Stimulated activated CD4-positive, alpha-beta T cell treated with anti-CD3 and anti-CD28 coated beads, Interleukin-1b, Interleukin-23, amount 100 ng/mL, for 24 hours (primary cell): Measurements from ENCODE around the gene GALR1.

Experiments used
- DNase-seq, 4 experiments: peaks; one replicate each; pipeline ENCODE4 v3.0.0-alpha.2; 2020; ENCODE audit warnings: low read depth in 4 of 4, low spot score in 1 of 4

GALR1 gene

GRCh38 chr18:77320971-77321559 lies 71.4 kb downstream of the GALR1 start:
- no peak for DNase-seq

GRCh38 chr18:77321823-77322805 lies 72.5 kb downstream of the GALR1 start:
- no peak for DNase-seq

- no peak for DNase-seq
Measured at GRCh38 chr18:77323640-77324299, 74.1 kb downstream of the GALR1 start.
